OCI-LY7 (cell line): ENCODE measurements around the gene BTD. TPM values are rescaled to one million over a fixed set of nuclear protein-coding genes. Genes with fewer than 3 reads are reported as not detected.
A peak's percentile ranks its signal among the peaks of the same experiment; 100 is the strongest.

Experiments
- BruUV-seq: library from RNA; stranded (reverse); fragments of 400-500 nt; replicated peaks from 2 replicates; lab custom pipeline; 2021; lab: Mats Ljungman, UMichigan
- CTCF ChIA-PET: fragments of 300-600 bp; sonication (Branson Sonifier 250); formaldehyde crosslinking; loops from one replicate; lab custom pipeline; 2022; ENCODE audit warnings: antibody characterized with exemption; ENCODE audit not compliant: unreplicated experiment; lab: Charles Lee
- POLR2A ChIA-PET: fragments of 300-600 bp; sonication (Branson Sonifier 250); formaldehyde crosslinking; loops from one replicate; lab custom pipeline; 2022; ENCODE audit warnings: antibody characterized with exemption; lab: Charles Lee
- DNase-seq: peaks from one replicate; pipeline ENCODE4 v3.0.0-alpha.2; 2015; ENCODE audit warnings: low spot score
- H2AFZ ChIP-seq: fragments of 200-600 bp; sonication (generic), shearing (Covaris generic); 2 replicates; pipeline ENCODE4 v1.6.1; 2014; ENCODE audit warnings: mild to moderate bottlenecking, antibody characterized with exemption, low read length, moderate library complexity
- H3K27ac ChIP-seq: fragments of 200-600 bp; sonication (generic); 2 replicates; pipeline ENCODE4 v1.5.1; 2014; ENCODE audit warnings: mixed run types, low read depth, mild to moderate bottlenecking, moderate library complexity, low read length, inconsistent platforms; ENCODE audit not compliant: poor library complexity, severe bottlenecking
- H3K36me3 ChIP-seq: fragments of 200-600 bp; sonication (generic); 2 replicates; pipeline ENCODE4 v1.6.1; 2014; ENCODE audit warnings: mild to moderate bottlenecking, antibody characterized with exemption, low read length, moderate library complexity, mixed read lengths; ENCODE audit not compliant: insufficient read depth
- H3K4me1 ChIP-seq: fragments of 200-600 bp; sonication (generic); 2 replicates; pipeline ENCODE4 v1.5.1; 2014; ENCODE audit warnings: mild to moderate bottlenecking, low read length; ENCODE audit not compliant: insufficient read depth, poor library complexity, severe bottlenecking
- H3K4me2 ChIP-seq: fragments of 200-600 bp; sonication (generic); 2 replicates; pipeline ENCODE4 v1.6.1; 2014; ENCODE audit warnings: mild to moderate bottlenecking, low read length
- H3K4me3 ChIP-seq: fragments of 200-600 bp; sonication (generic); 2 replicates; pipeline ENCODE4 v1.5.1; 2014; ENCODE audit warnings: mild to moderate bottlenecking, low read depth, low read length; ENCODE audit not compliant: poor library complexity, severe bottlenecking
- H3K79me2 ChIP-seq: fragments of 200-600 bp; sonication (generic); 2 replicates; pipeline ENCODE4 v1.6.1; 2016; ENCODE audit warnings: low read depth, mild to moderate bottlenecking, low read length, moderate library complexity, mixed read lengths; ENCODE audit not compliant: insufficient read depth
- H3K9me2 ChIP-seq: fragments of 200-600 bp; sonication (generic); 2 replicates; pipeline ENCODE4 v1.6.1; 2016; ENCODE audit warnings: mild to moderate bottlenecking, low read length, mixed read lengths; ENCODE audit not compliant: insufficient read depth
- H3K9me3 ChIP-seq: fragments of 200-600 bp; sonication (generic); 2 replicates; pipeline ENCODE4 v1.6.1; 2014; ENCODE audit warnings: mild to moderate bottlenecking, mixed run types, low read length, mixed read lengths
- H4K20me1 ChIP-seq: fragments of 200-600 bp; sonication (generic); 2 replicates; pipeline ENCODE4 v1.6.1; 2014; ENCODE audit warnings: mild to moderate bottlenecking, antibody characterized with exemption, low read length, moderate library complexity, mixed read lengths; ENCODE audit not compliant: insufficient read depth
- CTCF ChIP-seq: fragments of 200-600 bp; sonication (generic); conservative IDR thresholded peaks from 2 replicates; pipeline ENCODE4 v1.5.1; 2014; ENCODE audit warnings: mild to moderate bottlenecking, antibody characterized with exemption, low read length, moderate library complexity, mixed read lengths
- EZH2phosphoT487 ChIP-seq: fragments of 200-600 bp; sonication (generic); IDR thresholded peaks from 2 replicates; pipeline ENCODE4 v1.6.1; 2018; ENCODE audit warnings: low read depth, borderline replicate concordance, mild to moderate bottlenecking, mixed run types, antibody characterized with exemption, low read length, moderate library complexity, mixed read lengths
- intact Hi-C: fragments of 100-400 bp; cut with micrococcal nuclease; formaldehyde crosslinking; loops from one replicate; pipeline ENCODE4 v1.10.0; 2022; ENCODE audit not compliant: unreplicated experiment
- total RNA-seq, 2 experiments: library from RNA; depleted of rRNA in 1 of 2; stranded (reverse); fragments of >200 nt in 1 of 2; shearing (Covaris generic) in 1 of 2; gene quantifications; 2 replicates each; pipeline ENCODE4 v1.2.3, GENCODE V29; 2014 to 2022

The BTD gene
- total RNA-seq, 2 experiments from 2014 or later, result 4.2 to 6.0 TPM

- no peaks in the 10 kb centered on the region for H3K9me3 ChIP-seq
- intact Hi-C loops, result no loop called here
- H3K79me2 ChIP-seq, result no peaks in the 10 kb centered on the region
- H2AFZ ChIP-seq, result no peak overlapping the region
- no peak for TF ChIP-seq CTCF
- no peak for TF ChIP-seq EZH2phosphoT487
- no TSS peak for BruUV-seq
- POLR2A ChIA-PET, result interaction anchor here (0.6 to 0.7 kb wide), 2 partner anchors 65 to 79 kb away, joined by 3 read pairs; no protein-coding TSS in a partner anchor
- CTCF ChIA-PET, result no interaction called here
- no peaks in the 10 kb centered on the region for H3K36me3 ChIP-seq
- no peaks in the 10 kb centered on the region for H4K20me1 ChIP-seq
- H3K9me2 ChIP-seq, result no peaks in the 10 kb centered on the region
- no peak overlapping the region for H3K27ac ChIP-seq
- H3K4me1 ChIP-seq, result peaks cover 17% of the 10 kb centered on the region
- DNase-seq, result peak; percentile 82
- H3K4me3 ChIP-seq, result no peak overlapping the region
- H3K4me2 ChIP-seq, result peak overlapping the region; percentile 59
Observed at GRCh38 chr3:15647611-15648167, 46.1 kb downstream of the BTD start.

GRCh38 chr3:15649341-15649740, 47.8 kb downstream of the BTD start:
- TF ChIP-seq EZH2phosphoT487 (no peak), CTCF (no peak)
- CTCF ChIA-PET, result no interaction called here
- no TSS peak for BruUV-seq

GRCh38 chr3:15649858-15650257, 48.3 kb downstream of the BTD start:
- peaks cover 17% of the 10 kb centered on the region for H3K4me1 ChIP-seq
- H3K4me3 ChIP-seq, result no peak overlapping the region
- no peak for DNase-seq
- H3K36me3 ChIP-seq, result no peaks in the 10 kb centered on the region
- H4K20me1 ChIP-seq, result no peaks in the 10 kb centered on the region
- POLR2A ChIA-PET, result no interaction called here
- BruUV-seq, result no TSS peak
- H3K9me3 ChIP-seq, result no peaks in the 10 kb centered on the region
- H3K27ac ChIP-seq, result no peak overlapping the region
- CTCF ChIA-PET, result no interaction called here
- no peak overlapping the region for H2AFZ ChIP-seq
- no peaks in the 10 kb centered on the region for H3K9me2 ChIP-seq
- TF ChIP-seq CTCF, result no peak
- TF ChIP-seq EZH2phosphoT487, result no peak
- H3K4me2 ChIP-seq, result no peak overlapping the region
- H3K79me2 ChIP-seq, result no peaks in the 10 kb centered on the region
- intact Hi-C loops, result no loop called here

More at GRCh38 chr3:15649341-15649740, 47.8 kb downstream of the BTD start:
- Histone ChIP-seq H4K20me1 (no peaks in the 10 kb centered on the region), H3K4me3 (no peak overlapping the region), H3K9me2 (no peaks in the 10 kb centered on the region), H3K9me3 (no peaks in the 10 kb centered on the region), H3K79me2 (no peaks in the 10 kb centered on the region), H3K4me1 (peaks cover 17% of the 10 kb centered on the region), H3K36me3 (no peaks in the 10 kb centered on the region), H2AFZ (no peak overlapping the region), H3K27ac (no peak overlapping the region), H3K4me2 (no peak overlapping the region)
- intact Hi-C loops, result no loop called here
- POLR2A ChIA-PET, result no interaction called here
- no peak for DNase-seq
